Thyroid gland (tissue), 4 donors: ENCODE results near the gene ADAMTS12. TPM values are rescaled to one million over a fixed set of nuclear protein-coding genes. Genes with fewer than 3 reads are reported as not detected.

Experiments used
- DNase-seq, 2 donors: peaks; one replicate each; pipeline ENCODE4 v3.0.0-alpha.2; 2019
- H3K27ac ChIP-seq, 3 donors: fragments of 200-600 bp; sonication (generic); 1 replicate in 2 of 3; 2 replicates in 1 of 3; pipeline ENCODE4 v1.5.1; 2016 to 2019; ENCODE audit warnings: mild to moderate bottlenecking in 1 of 3, moderate library complexity in 1 of 3
- H3K27me3 ChIP-seq: fragments of 200-600 bp; sonication (generic); one replicate; pipeline ENCODE4 v1.5.1; 2019
- H3K36me3 ChIP-seq, 2 donors: fragments of 200-600 bp; sonication (generic); one replicate each; pipeline ENCODE4 v1.5.1; 2016 to 2019
- H3K4me1 ChIP-seq, 2 donors: fragments of 200-600 bp; sonication (generic); one replicate each; pipeline ENCODE4 v1.5.1; 2017 to 2019
- H3K4me3 ChIP-seq, 3 donors: fragments of 200-600 bp; sonication (generic); replicated peaks in 1 of 3; 1 replicate in 2 of 3; 2 replicates in 1 of 3; pipeline ENCODE4 v1.5.1; 2016; ENCODE audit warnings: mild to moderate bottlenecking in 1 of 3
- H3K9me3 ChIP-seq: fragments of 200-600 bp; sonication (generic); one replicate; pipeline ENCODE4 v1.5.1; 2017
- CTCF ChIP-seq, 6 experiments: fragments of 200-600 bp in 3 of 6; fragments of 450-650 bp in 3 of 6; sonication (generic) in 3 of 6; IDR thresholded peaks; one replicate each; pipeline ENCODE4 v1.5.1; 2016 to 2019; ENCODE audit warnings: antibody characterized with exemption in 6 of 6, mild to moderate bottlenecking in 2 of 6, inconsistent platforms in 1 of 6, moderate library complexity in 1 of 6
- POLR2A ChIP-seq, 2 donors: fragments of 450-650 bp; IDR thresholded peaks; one replicate each; pipeline ENCODE4 v1.6.1; 2017; ENCODE audit warnings: antibody characterized with exemption in 2 of 2, mild to moderate bottlenecking in 2 of 2, moderate library complexity in 1 of 2
- WGBS, 2 donors: methylation state at CpG; one replicate each; pipeline ENCODE4 v1.1.5; 2017; 5-methylcytosine and 5-hydroxymethylcytosine counted together
- intact Hi-C: fragments of 100-400 bp; cut with DNase I; formaldehyde crosslinking; loops from one replicate; pipeline ENCODE4 v1.15.1; 2023
- small RNA-seq: library from RNA; depleted of rRNA; stranded (forward); fragments of <200 nt; gene quantifications from one replicate; pipeline ENCODE3, GENCODE V24; 2016
- total RNA-seq, 4 donors: library from RNA; depleted of rRNA; stranded (reverse); fragments of >200 nt; gene quantifications; one replicate each; pipeline ENCODE4 v1.2.3, GENCODE V29; 2016

ADAMTS12 gene
- total RNA-seq, 4 donors from 2014 or later, result 1.3 to 5.8 (median 2.3) TPM

DNA sequence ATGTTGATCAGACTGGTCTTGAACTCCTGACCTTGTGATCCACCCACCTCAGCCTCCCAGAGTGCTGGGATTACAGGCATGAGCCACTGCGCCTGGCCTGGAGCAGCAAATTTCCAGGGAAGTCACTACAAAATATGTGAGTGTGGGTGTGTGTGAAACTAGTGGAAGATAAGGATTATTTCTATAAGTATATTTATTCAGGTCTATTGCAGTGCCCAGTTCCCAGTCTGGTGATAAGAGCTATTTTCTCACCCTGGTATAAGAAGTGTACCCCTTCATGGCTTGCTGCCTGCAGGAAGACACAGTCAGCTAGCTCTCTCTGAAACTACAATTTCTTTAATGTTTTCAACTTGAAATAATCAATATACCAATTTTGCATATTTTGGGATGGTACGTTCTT lies 414.0 kb downstream of the ADAMTS12 start:
- Histone ChIP-seq H3K4me3 (no peak overlapping the region), H3K27ac (no peak overlapping the region), H3K4me1 (no peaks in the 10 kb centered on the region), H3K36me3 (peaks cover 0 to 4% of the 10 kb centered on the region in 2 donors), H3K9me3 (no peaks in the 10 kb centered on the region), H3K27me3 (no peaks in the 10 kb centered on the region)
- WGBS, 2 donors, result 94 to 98% methylated on average over 2 of the region's 2 CpGs
- intact Hi-C loops, result no loop called here
- no peak for DNase-seq
- TF ChIP-seq POLR2A (IDR thresholded peaks at IDR 0.05) (no peak), CTCF (IDR thresholded peaks at IDR 0.05) (no peak)

DNA sequence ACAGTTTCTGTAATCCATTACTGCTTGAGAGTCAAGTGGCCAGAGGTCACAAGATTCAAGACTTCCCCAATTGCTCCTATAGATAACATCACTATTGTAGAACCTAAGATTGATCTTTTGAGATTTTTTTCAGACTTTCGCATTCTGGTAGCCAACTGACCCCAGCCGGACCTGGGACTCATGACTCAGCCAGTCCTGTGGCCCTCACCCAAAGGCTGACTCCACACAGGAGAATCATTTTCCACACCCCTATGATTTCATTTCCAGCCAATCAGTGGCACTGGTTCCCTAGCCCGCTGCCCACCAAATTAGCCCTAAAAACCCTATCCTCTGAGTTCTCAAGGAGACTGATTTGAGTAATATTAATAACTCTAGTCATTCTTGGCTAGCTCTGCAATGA lies 414.8 kb downstream of the ADAMTS12 start:
- WGBS, 2 donors, result 96 to 100% methylated on average over 3 of the region's 3 CpGs

GRCh38 chr5:33475706-33476105 lies 416.1 kb downstream of the ADAMTS12 start:
- Histone ChIP-seq H3K27ac (no peak overlapping the region), H3K9me3 (no peaks in the 10 kb centered on the region), H3K4me3 (no peak overlapping the region), H3K4me1 (no peaks in the 10 kb centered on the region), H3K36me3 (peaks cover 10 to 13% of the 10 kb centered on the region in 2 donors), H3K27me3 (no peaks in the 10 kb centered on the region)
- TF ChIP-seq CTCF (IDR thresholded peaks at IDR 0.05) (no peak), POLR2A (IDR thresholded peaks at IDR 0.05) (no peak)
- WGBS, 2 donors, result 96% methylated on average over 5 of the region's 5 CpGs
- no peak for DNase-seq
- intact Hi-C loops, result no loop called here

More for the DNA sequence above, 414.8 kb downstream of the ADAMTS12 start:
- Histone ChIP-seq H3K4me3 (no peak overlapping the region), H3K27ac (no peak overlapping the region), H3K36me3 (peaks cover under 1 to 9% of the 10 kb centered on the region in 2 donors), H3K4me1 (no peaks in the 10 kb centered on the region), H3K27me3 (no peaks in the 10 kb centered on the region), H3K9me3 (no peaks in the 10 kb centered on the region)
- no peak for DNase-seq
- intact Hi-C loops, result no loop called here
- TF ChIP-seq POLR2A (IDR thresholded peaks at IDR 0.05), result no peak
- TF ChIP-seq CTCF (IDR thresholded peaks at IDR 0.05), result no peak

DNA sequence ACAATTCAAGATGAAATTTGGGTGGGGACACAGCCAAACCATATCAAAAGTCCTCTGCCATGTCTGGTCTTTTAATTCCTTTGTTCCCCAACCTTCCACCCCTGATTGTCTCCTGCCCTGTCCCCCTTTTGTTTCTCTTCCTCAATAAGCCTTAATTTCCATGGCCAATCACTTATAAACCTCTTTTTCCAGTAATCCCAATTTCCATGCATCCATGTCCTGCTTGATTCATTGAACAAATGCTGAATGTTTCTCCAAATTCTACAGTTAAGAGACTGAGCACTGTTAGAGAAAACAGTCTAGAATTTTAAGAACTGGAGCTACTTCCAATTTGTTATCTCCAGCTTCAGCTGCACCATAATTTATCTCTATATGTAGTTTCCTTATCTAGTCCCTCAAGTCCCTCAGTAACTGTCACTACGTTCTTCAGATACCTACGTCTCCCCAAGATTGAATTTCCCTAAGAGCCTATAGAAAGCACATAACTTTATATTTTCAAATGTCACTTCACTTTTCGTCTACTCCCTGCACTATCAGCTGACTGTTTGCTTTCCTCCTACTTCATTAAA lies 416.8 kb downstream of the ADAMTS12 start:
- no peaks in the 10 kb centered on the region for H3K4me1 ChIP-seq
- no peak for DNase-seq
- H3K27me3 ChIP-seq, result no peaks in the 10 kb centered on the region
- H3K27ac ChIP-seq, result no peak overlapping the region
- H3K4me3 ChIP-seq, result no peak overlapping the region
- H3K9me3 ChIP-seq, result no peaks in the 10 kb centered on the region
- intact Hi-C loops, result no loop called here
- H3K36me3 ChIP-seq, result peaks cover 14 to 19% of the 10 kb centered on the region in 2 donors
- no peak for TF ChIP-seq POLR2A (IDR thresholded peaks at IDR 0.05)
- TF ChIP-seq CTCF (IDR thresholded peaks at IDR 0.05), result no peak
- 97 to 99% methylated on average over 3 of the region's 3 CpGs for WGBS, 2 donors

DNA sequence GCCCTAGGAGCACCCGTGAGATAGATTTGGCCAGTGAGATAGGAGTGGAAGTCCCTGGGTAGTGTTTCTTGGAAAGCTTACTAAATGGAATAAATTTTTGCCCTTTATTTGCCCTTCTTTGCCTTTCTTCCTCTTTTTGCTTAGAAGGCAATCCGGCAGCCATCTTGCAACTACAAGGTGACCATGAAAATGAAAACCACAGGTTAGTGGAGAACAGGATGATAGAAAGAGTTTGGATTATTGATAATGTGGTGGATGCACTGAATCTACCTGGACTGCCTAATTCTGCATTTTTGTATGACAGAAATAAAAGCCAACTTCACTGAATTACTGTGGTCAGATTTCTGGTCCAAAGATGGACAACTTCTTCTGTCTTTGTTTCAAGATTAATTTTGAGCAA lies 417.8 kb downstream of the ADAMTS12 start:
- intact Hi-C loops, result no loop called here
- no peak overlapping the region for H3K4me3 ChIP-seq
- H3K9me3 ChIP-seq, result no peaks in the 10 kb centered on the region
- no peak for TF ChIP-seq POLR2A (IDR thresholded peaks at IDR 0.05)
- no peak for TF ChIP-seq CTCF (IDR thresholded peaks at IDR 0.05)
- H3K27me3 ChIP-seq, result no peaks in the 10 kb centered on the region
- 87 to 96% methylated on average over 2 of the region's 2 CpGs for WGBS, 2 donors
- no peaks in the 10 kb centered on the region for H3K4me1 ChIP-seq
- DNase-seq, result no peak
- H3K36me3 ChIP-seq, result peaks cover 18 to 28% of the 10 kb centered on the region in 2 donors
- H3K27ac ChIP-seq, result no peak overlapping the region

Small RNA genes within 50 kb of the gene (small RNA-seq; reads per million reads assigned to genes)
- not detected for gene RNU6-923P

Other genes starting within 250 kb of the ADAMTS12 start
- not detected for gene RXFP3, start 44.4 kb upstream of the ADAMTS12 start, total RNA-seq
- gene SLC45A2, start 92.7 kb upstream of the ADAMTS12 start, total RNA-seq, result not detected
- gene AMACR, start 116.1 kb upstream of the ADAMTS12 start, total RNA-seq, result 10 to 100 TPM; 10.6 to 17.9 (median 13.5) TPM
- 10 to 100 TPM in 1 of 4 donors, 1 to 10 TPM in 3; 6.2 to 12.3 (median 8.8) TPM for gene C1QTNF3, start 151.2 kb upstream of the ADAMTS12 start, total RNA-seq